Uterus (tissue), 2 donors: ENCODE results near the gene PER2.

Source experiments
- POLR2A ChIP-seq, 2 donors: fragments of 450-650 bp; IDR thresholded peaks; one replicate each; pipeline ENCODE4 v1.6.1; 2016; ENCODE audit warnings: antibody characterized with exemption in 2 of 2, mild to moderate bottlenecking in 1 of 2, moderate library complexity in 1 of 2
- TF ChIP-seq, protein P1 (sequence below), 4 experiments: fragments of 200-600 bp in 2 of 4; fragments of 450-650 bp in 2 of 4; sonication (generic) in 2 of 4; IDR thresholded peaks; one replicate each; pipeline ENCODE4 v1.5.1; 2016 to 2019; ENCODE audit warnings: antibody characterized with exemption in 4 of 4, mild to moderate bottlenecking in 2 of 4, moderate library complexity in 1 of 4

GRCh38 chr2:238261718-238262375, 26.6 kb downstream of the PER2 start:
- TF ChIP-seq, protein P1, sequence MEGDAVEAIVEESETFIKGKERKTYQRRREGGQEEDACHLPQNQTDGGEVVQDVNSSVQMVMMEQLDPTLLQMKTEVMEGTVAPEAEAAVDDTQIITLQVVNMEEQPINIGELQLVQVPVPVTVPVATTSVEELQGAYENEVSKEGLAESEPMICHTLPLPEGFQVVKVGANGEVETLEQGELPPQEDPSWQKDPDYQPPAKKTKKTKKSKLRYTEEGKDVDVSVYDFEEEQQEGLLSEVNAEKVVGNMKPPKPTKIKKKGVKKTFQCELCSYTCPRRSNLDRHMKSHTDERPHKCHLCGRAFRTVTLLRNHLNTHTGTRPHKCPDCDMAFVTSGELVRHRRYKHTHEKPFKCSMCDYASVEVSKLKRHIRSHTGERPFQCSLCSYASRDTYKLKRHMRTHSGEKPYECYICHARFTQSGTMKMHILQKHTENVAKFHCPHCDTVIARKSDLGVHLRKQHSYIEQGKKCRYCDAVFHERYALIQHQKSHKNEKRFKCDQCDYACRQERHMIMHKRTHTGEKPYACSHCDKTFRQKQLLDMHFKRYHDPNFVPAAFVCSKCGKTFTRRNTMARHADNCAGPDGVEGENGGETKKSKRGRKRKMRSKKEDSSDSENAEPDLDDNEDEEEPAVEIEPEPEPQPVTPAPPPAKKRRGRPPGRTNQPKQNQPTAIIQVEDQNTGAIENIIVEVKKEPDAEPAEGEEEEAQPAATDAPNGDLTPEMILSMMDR (IDR thresholded peaks at IDR 0.05): no peak
- no peak for TF ChIP-seq POLR2A (IDR thresholded peaks at IDR 0.05)
